ENCODE results near the gene SORCS1.

The SORCS1 gene

DNA sequence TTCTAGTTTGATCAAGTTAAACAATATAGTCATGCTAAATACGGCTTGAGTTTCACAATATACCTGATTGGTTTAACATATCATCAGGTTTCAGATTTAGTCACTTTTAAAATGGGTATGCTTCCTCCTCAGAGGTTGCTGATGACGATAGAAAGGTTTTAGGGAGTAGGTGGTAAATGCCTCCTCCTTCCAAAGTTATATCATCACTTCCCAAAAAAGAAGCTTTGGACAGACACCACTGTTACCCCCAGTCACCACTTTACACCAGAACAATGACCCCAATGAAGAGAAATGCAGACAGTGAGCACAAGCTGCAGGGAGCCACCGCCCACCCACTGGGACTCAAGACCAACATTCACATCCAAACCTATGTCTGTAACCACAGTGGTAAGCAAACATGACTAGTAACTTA lies 244.6 kb downstream of the SORCS1 start:
- FAIRE-seq (no peak), DNase-seq (ENCODE audit: insufficient read length, low spot score) (no peak)
- no peak for TF ChIP-seq POLR2A (IDR thresholded peaks at IDR 0.05; ENCODE audit: low read depth, low read length)

DNA sequence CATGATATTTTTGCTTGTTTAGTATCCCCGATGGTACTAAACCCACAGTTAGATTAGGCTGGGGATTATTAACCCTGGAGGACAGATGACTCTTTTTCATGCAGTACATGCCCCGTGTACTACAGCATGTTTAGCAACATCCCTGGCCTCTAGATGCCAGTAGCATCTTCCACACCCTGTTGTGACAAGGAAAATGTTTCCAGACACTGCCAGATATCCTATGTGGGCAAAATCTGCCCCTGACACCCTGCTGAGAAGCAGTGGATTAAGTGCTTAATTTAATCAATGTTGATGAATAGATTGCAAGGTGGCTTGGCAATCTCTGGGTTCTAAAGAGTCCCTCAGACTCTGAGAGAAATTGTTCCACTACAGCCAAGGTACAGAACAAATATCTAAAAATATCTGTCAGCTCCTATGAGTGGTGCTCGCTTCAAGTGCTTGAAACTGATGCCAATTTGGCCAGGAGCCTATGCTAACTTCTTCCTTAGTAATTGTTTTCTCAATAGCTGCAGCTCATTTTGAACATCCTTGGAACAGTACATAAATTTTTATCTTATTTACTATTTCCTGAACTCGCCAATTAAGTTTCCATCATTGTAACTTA lies 247.0 kb downstream of the SORCS1 start:
- no peak for FAIRE-seq
- TF ChIP-seq POLR2A (IDR thresholded peaks at IDR 0.05; ENCODE audit: low read depth, low read length) = no peak
- DNase-seq (ENCODE audit: insufficient read length, low spot score) = no peak

DNA sequence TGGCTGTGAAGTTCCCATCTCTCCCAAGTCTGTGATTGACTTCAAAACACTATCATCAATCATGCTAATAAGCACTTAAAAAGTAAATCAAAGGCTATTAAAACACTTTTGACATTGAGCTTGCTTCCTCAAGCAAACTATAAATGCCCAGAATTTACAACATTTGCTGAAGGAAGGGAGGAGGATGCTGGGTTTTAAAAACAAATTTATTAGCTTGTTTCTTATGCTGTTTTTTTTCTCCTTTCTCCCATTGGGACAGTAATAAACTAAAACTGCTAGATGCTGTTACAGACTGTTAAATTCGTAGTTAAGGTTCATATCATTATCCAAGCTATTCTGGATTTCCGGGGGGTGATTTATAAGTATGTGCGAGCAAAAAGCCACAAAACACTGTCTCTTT lies 250.5 kb downstream of the SORCS1 start:
- FAIRE-seq (no peak), DNase-seq (ENCODE audit: insufficient read length, low spot score) (no peak)
- no peak for TF ChIP-seq POLR2A (IDR thresholded peaks at IDR 0.05; ENCODE audit: low read depth, low read length)

DNA sequence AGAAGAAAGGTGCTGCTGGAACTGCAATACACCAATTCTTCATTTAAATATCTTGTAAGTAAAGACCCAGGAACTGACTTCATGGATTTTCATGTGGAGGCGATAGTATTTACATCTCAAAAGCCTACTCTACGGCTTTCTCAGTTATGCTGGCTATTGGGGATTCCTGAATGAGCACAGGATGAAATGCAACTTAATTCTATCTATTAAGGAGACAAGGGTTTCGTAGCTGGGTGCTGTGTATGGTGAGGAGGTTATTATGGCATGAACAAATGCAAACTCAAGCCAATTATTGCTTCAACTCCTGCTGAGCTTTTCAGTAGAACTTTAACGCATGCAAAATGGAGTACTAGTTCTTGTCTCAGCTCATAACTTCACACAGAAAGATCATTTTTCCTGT lies 251.2 kb downstream of the SORCS1 start:
- FAIRE-seq = no peak
- DNase-seq (ENCODE audit: insufficient read length, low spot score) = no peak
- TF ChIP-seq POLR2A (IDR thresholded peaks at IDR 0.05; ENCODE audit: low read depth, low read length) = no peak

DNA sequence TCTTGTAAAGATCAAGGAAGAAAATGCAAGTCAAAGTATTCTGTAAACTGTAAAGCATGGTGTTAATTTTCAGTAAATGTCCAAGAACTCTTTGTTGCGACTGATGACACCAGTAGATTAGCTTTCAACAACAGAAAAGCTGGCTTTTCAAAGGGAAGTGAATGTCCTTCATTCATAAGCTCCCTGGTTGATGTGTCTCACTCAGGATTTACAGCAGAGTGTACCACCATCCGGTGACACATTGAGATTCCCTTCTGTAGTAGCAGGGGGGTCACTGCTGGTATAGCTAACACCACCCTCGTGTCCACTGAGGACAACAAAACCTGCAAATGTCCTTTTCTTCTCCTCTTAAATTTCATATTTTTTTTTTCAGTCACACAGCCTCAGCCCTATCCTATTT lies 253.4 kb downstream of the SORCS1 start:
- DNase-seq (ENCODE audit: insufficient read length, low spot score) (no peak), FAIRE-seq (no peak)
- no peak for TF ChIP-seq POLR2A (IDR thresholded peaks at IDR 0.05; ENCODE audit: low read depth, low read length)

DNA sequence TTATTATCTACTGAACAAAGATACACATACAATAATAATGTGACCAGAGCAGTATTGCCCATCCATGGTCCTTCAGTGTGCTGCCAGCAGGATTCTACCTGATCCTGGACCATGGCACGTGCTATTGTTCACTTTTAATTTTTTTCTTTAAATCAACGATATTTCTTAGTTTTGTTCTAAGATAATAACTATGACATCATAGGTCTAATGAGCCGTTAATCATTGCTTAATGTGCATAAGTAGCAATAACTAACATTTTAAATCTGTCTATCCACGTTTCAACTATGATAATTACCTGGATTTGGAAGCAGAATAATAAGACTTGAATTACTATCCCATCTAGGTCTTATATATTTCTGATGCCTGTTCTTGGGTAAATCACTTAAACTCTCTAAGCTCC lies 253.8 kb downstream of the SORCS1 start:
- DNase-seq (ENCODE audit: insufficient read length, low spot score) (no peak), FAIRE-seq (no peak)
- TF ChIP-seq POLR2A (IDR thresholded peaks at IDR 0.05; ENCODE audit: low read depth, low read length) = no peak

DNA sequence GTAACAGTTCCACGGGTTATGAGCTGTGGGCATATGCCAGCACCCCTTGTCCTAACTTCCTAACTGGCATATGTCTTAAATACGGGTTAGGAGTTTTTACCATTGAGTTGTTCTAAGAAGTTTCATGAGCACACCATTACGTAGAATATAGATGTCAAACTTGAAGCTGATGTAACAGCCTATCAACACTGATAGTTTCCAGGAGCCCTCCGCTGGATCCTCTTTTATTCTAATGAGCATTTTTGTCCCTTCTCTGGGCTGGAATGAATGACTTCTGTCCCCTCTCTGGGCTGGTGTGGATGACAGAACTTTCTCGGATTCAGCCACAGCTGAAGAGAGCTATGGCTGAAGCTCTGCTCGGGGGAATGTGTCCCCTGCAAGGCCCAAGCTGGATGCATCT lies 256.3 kb downstream of the SORCS1 start:
- DNase-seq (ENCODE audit: insufficient read length, low spot score) (no peak), FAIRE-seq (no peak)
- no peak for TF ChIP-seq POLR2A (IDR thresholded peaks at IDR 0.05; ENCODE audit: low read depth, low read length)

DNA sequence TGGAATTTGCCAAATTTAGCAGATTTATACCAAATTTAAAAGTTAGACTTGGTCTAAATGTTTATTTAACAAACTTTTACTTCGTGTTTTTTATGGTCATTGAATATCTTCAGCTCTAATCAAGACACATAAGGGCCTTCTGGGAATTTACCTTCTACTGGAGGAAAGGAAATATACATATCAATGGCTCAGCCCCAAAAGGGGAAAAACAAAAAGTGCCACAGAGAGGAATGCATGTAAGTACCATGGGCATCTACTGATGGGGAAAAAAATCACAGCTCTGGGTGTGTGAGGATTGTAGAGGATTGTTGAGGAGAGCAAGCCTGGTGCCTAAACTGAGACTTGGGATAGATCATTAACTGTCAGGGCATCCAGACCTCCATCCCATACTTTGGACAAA lies 260.3 kb downstream of the SORCS1 start:
- DNase-seq (ENCODE audit: insufficient read length, low spot score) (no peak), FAIRE-seq (no peak)
- no peak for TF ChIP-seq POLR2A (IDR thresholded peaks at IDR 0.05; ENCODE audit: low read depth, low read length)

DNA sequence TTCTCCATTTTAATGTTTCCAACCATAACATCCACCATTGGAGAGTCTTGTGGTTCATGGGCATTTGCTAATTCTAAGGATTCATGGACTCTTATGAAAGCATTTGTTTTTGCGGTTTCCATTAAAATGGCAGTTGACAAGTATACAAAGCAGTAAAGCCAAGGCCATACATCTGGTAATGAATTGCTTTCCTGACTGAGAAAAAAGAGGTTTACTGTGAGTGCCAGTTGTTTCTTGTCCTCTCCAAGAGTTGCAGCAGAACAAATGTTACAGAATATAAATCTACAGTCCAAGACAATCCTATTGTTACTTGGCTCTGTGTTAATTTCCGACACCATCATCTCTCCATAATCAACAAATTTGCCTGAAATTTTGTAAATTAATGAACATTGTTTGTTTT lies 261.3 kb downstream of the SORCS1 start:
- no peak for TF ChIP-seq POLR2A (IDR thresholded peaks at IDR 0.05; ENCODE audit: low read depth, low read length)
- no peak for FAIRE-seq
- DNase-seq (ENCODE audit: insufficient read length, low spot score) = no peak

DNA sequence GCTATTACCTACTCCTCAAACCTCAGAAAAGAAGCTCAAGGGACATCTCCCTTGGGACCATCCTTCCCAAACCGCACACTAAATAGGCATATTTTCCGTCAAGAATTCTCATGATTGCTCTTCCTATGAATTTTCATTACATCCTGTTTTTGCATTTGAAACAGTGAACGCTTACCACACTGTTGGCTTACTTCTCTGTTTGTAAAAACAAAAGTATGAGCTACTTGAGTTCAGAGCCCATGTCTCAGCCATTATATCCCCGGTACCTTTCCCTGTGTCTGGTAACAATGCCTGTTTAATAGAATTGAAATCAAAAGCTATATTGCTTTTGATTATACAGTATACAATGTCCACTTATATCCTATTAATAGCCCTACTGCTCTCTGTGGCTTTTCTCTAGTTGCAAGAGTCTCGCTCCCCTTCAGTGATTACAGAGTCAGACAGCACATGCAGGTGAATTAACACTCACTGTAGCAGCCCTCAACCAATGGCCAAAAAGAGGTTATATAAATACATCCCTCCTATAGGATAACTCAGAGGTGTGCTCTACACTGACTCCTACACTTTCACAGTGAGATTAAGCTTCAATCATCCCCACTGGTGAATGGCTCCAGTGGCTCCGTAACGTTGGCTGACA lies 264.4 kb downstream of the SORCS1 start:
- DNase-seq (ENCODE audit: insufficient read length, low spot score) (no peak), FAIRE-seq (no peak)
- TF ChIP-seq POLR2A (IDR thresholded peaks at IDR 0.05; ENCODE audit: low read depth, low read length) = no peak

DNA sequence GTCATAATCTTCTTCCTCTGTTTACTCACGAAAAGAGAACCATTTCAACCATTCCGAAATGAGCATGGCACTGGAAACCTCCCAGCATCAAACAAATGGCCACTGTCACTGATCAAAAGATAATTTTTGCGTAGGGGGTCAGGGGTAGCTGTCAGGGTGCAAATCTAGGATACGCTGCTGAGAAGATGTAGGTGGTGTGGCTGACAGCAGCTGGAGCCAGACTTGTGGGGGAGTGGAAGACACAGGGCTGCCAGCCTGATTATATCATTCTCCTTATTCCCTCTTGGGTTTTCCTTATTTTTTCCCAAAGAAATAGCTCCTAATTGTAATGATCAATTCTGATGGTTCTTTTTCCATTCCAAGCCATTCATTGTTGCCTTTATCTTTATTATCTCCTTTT lies 266.1 kb downstream of the SORCS1 start:
- DNase-seq (ENCODE audit: insufficient read length, low spot score) (no peak), FAIRE-seq (no peak)
- TF ChIP-seq POLR2A (IDR thresholded peaks at IDR 0.05; ENCODE audit: low read depth, low read length) = no peak

DNA sequence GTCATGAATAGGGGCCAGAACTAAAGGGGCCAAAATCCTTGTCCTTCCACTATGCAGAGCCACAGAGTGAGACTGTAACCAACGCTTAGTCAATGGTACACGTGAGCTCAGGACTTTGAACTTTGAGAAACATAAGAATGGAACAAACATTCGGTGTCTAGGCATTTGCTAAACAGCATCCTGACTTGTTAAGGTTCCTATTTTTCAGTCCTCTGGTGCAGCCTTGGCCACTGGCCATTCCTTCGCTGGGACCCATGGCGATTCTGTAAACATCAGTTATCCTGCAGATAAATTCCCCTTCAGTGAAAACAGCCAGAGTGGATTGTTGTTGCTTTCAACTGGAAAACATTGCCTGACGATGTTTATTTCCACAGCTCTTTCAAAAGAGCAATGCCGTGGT lies 266.8 kb downstream of the SORCS1 start:
- no peak for FAIRE-seq
- no peak for DNase-seq (ENCODE audit: insufficient read length, low spot score)
- TF ChIP-seq POLR2A (IDR thresholded peaks at IDR 0.05; ENCODE audit: low read depth, low read length) = no peak

DNA sequence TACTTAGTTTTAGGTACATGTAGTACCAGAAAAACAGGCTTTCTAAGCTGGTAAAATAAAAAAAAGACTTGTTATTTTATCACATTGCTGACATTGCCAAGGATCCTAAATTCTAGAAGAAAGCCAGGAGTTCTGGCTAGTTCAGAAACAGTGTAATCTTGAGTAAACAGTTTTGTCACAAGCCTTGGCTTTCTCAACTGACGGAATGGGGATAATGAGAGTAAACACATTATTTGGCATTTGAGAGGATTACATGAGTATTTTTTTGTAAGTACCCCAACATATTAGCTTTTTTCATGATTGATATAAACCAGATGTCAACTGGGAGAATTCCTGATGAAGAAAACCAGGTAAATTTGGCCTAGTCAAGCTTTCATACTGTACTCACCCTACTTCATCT lies 269.8 kb downstream of the SORCS1 start:
- no peak for FAIRE-seq

DNA sequence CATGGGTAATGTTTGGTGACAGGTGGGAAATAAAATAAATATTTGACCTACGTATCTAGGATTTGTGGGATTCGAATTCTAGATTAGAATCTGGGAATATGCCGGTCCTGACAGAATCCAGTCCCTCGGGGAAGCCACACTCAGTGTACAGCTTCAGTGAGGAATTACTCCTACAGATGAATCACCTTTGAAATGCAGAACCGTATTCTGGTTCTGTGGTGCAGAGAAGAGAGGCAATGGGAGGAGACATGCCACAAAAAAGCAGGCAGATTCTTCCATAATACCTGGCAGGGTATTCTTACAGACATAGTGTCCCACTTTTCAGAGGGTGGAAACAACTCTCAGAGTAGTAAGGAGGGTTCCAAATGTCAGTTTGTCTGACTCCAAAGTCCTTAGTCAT lies 286.9 kb downstream of the SORCS1 start:
- DNase-seq (ENCODE audit: insufficient read length, low spot score) = no peak
- TF ChIP-seq POLR2A (IDR thresholded peaks at IDR 0.05; ENCODE audit: low read depth, low read length) = no peak
- FAIRE-seq = no peak

More for the DNA sequence above, 269.8 kb downstream of the SORCS1 start:
- no peak for TF ChIP-seq POLR2A (IDR thresholded peaks at IDR 0.05; ENCODE audit: low read depth, low read length)
- no peak for DNase-seq (ENCODE audit: insufficient read length, low spot score)

DNA sequence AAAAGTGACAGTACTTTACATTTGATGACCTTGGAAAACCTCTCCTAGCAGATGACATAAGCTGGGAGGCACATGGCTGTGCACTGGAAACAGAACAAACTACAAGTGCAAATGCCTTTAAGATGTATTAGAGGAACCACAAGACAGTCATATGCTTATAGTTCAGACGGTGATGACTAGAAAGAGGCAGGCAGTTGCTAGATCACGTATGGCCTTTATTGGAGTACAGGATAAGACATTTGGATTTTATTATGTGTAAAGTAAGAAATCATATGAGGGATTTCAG lies 290.0 kb downstream of the SORCS1 start:
- DNase-seq (ENCODE audit: insufficient read length, low spot score) (no peak), FAIRE-seq (no peak)
- TF ChIP-seq POLR2A (IDR thresholded peaks at IDR 0.05; ENCODE audit: low read depth, low read length) = no peak
